Liver (tissue), 3 donors: ENCODE measurements around the gene CYB561A3.

Source experiments
- CTCF ChIP-seq: fragments of 150-350 bp; IDR thresholded peaks from 2 replicates; pipeline ENCODE4 v1.5.1; 2017; ENCODE audit warnings: improper control_type of control experiment, low read depth, low read length; ENCODE audit not compliant: missing input control
- MAX ChIP-seq: IDR thresholded peaks from 2 replicates; pipeline ENCODE4 v1.6.1; 2016; ENCODE audit warnings: antibody characterized with exemption
- TAF1 ChIP-seq: conservative IDR thresholded peaks from 2 replicates; pipeline ENCODE4 v1.6.1; 2016; ENCODE audit warnings: antibody characterized with exemption, mild to moderate bottlenecking
- donor health status: healthy.
- donor health status: healthy.

GRCh38 chr11:61354208-61354607 is 7.5 kb downstream of the CYB561A3 start:
- TF ChIP-seq CTCF (no peak), TAF1 (no peak), MAX (no peak)
